Metanephros (tissue), 1 donor: Measurements from ENCODE around the gene PHYHD1. TPM values are rescaled to one million over a fixed set of nuclear protein-coding genes. Genes with fewer than 3 reads are reported as not detected.

Source experiments
- total RNA-seq: library from RNA; depleted of rRNA; stranded (reverse); fragments of >200 nt; gene quantifications from one replicate; pipeline ENCODE4 v1.2.3, GENCODE V29; 2014

PHYHD1 gene
- total RNA-seq: 41.6 TPM

GRCh38 chr9:128920381-128921058 is at the start of gene PHYHD1:
PHYHD1 (plus strand) TSS chr9:128920982; CDS start chr9:128922324, 1,342 bp downstream.

GRCh38 chr9:128881884-128882676 is 38.7 kb upstream of the PHYHD1 start, which contains the start of the genes KYAT1 and LRRC8A:
KYAT1 (minus strand) TSS chr9:128881950; CDS start chr9:128845405, 36,545 bp downstream.
LRRC8A (plus strand) TSS chr9:128882133; CDS start chr9:128907165, 25,032 bp downstream.

GRCh38 chr9:128947527-128948301 is 26.9 kb downstream of the PHYHD1 start, which contains the start of the genes DOLK and NUP188:
DOLK (minus strand) TSS chr9:128947603; CDS start chr9:128947303, 300 bp downstream.
NUP188 (plus strand) TSS chr9:128947699; CDS start chr9:128947720, 21 bp downstream.

Other genes with a start within 250 kb of the PHYHD1 start
- gene SET, start 231.8 kb upstream of the PHYHD1 start, total RNA-seq: 203 TPM
- 6.1 TPM for gene PKN3, start 218.5 kb upstream of the PHYHD1 start, total RNA-seq
- 44.6 TPM for gene ZDHHC12, start 196.9 kb upstream of the PHYHD1 start, total RNA-seq
- gene ZER1, start 149.1 kb upstream of the PHYHD1 start, total RNA-seq: 49.2 TPM
- gene TBC1D13, start 133.7 kb upstream of the PHYHD1 start, total RNA-seq: 18.7 TPM
- 20.0 TPM for gene ENDOG, start 102.5 kb upstream of the PHYHD1 start, total RNA-seq
- 28.6 TPM for gene SPOUT1, start 91.2 kb upstream of the PHYHD1 start, total RNA-seq
- 14.1 TPM for gene KYAT1, start 39.0 kb upstream of the PHYHD1 start, total RNA-seq
- 28.1 TPM for gene LRRC8A, start 38.8 kb upstream of the PHYHD1 start, total RNA-seq
- 12.2 TPM for gene DOLK, start 26.6 kb downstream of the PHYHD1 start, total RNA-seq
- gene NUP188, start 26.7 kb downstream of the PHYHD1 start, total RNA-seq: 48.5 TPM
- 55.9 TPM for gene SH3GLB2, start 107.3 kb downstream of the PHYHD1 start, total RNA-seq
- gene MIGA2, start 115.6 kb downstream of the PHYHD1 start, total RNA-seq: 28.7 TPM
- gene DOLPP1, start 160.1 kb downstream of the PHYHD1 start, total RNA-seq: 13.5 TPM
- gene CRAT, start 189.8 kb downstream of the PHYHD1 start, total RNA-seq: 49.1 TPM
- 83.6 TPM for gene PTPA, start 190.4 kb downstream of the PHYHD1 start, total RNA-seq